SK-N-MC (cell line): ENCODE measurements around the gene ATP6V0A4.

ENCODE experiments used
- EZH2 ChIP-seq: fragments of 200-600 bp; sonication (generic); IDR thresholded peaks from one replicate; pipeline ENCODE4 v1.6.1; 2017; ENCODE audit warnings: antibody characterized with exemption
- POLR2AphosphoS5 ChIP-seq: IDR thresholded peaks from 2 replicates; pipeline ENCODE4 v1.6.1; 2012; ENCODE audit warnings: mild to moderate bottlenecking, low read depth, low read length, borderline replicate concordance

DNA sequence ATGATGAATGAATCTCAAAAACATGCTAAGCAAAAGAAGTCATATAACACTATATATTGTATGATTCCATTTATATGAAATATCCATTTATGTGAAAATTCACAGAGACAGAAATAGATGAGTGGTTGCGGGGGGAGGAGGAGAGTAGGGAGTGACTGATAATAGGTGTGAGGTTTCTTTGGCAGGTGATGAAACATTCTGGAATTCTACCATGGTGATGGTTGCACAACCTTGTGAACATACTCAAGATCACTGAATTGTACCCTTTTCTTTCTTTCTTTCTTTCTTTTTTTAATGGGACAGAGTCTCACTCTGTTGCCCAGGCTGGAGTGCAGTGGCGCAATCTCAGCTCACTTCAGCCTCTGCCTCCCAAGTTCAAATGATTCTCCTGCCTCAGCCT, 107.5 kb downstream of the ATP6V0A4 start:
- TF ChIP-seq POLR2AphosphoS5, result no peak
- no peak for TF ChIP-seq EZH2
